Aorta (tissue), 5 donors: ENCODE results near the gene RAD51D. TPM values are rescaled to one million over a fixed set of nuclear protein-coding genes. Genes with fewer than 3 reads are reported as not detected.
A peak's percentile ranks its signal among the peaks of the same experiment; 100 is the strongest.

ENCODE experiments used
- ATAC-seq: fragments of 200-7000 bp; cut with Tn5 transposase; one replicate; pipeline ENCODE4 v1.9.1; 2022; ENCODE audit warnings: moderate library complexity; ENCODE audit not compliant: low FRiP score
- DNase-seq, 2 donors: peaks; one replicate each; pipeline ENCODE4 v3.0.0-alpha.2; 2020
- H3K27ac ChIP-seq, 2 donors: one replicate each; pipeline ENCODE4 v1.5.1; 2013; ENCODE audit warnings: low read length in 2 of 2, mild to moderate bottlenecking in 2 of 2, moderate library complexity in 2 of 2, control low read depth in 1 of 2, inconsistent platforms in 1 of 2, low read depth in 1 of 2
- H3K27me3 ChIP-seq, 2 donors: one replicate each; pipeline ENCODE4 v1.6.1; 2013; ENCODE audit warnings: control low read depth in 1 of 2, low read length in 1 of 2, mild to moderate bottlenecking in 1 of 2, moderate library complexity in 1 of 2; ENCODE audit not compliant: insufficient read depth in 2 of 2, control insufficient read depth in 1 of 2
- H3K36me3 ChIP-seq, 2 donors: one replicate each; pipeline ENCODE4 v1.6.1; 2013; ENCODE audit warnings: control low read depth in 1 of 2, low read length in 1 of 2, mild to moderate bottlenecking in 1 of 2; ENCODE audit not compliant: insufficient read depth in 2 of 2, control insufficient read depth in 1 of 2
- H3K4me1 ChIP-seq, 2 donors: one replicate each; pipeline ENCODE4 v1.6.1; 2013; ENCODE audit warnings: low read length in 2 of 2, control low read depth in 1 of 2, mild to moderate bottlenecking in 1 of 2, moderate library complexity in 1 of 2; ENCODE audit not compliant: insufficient read depth in 2 of 2, control insufficient read depth in 1 of 2
- H3K4me3 ChIP-seq, 2 donors: one replicate each; pipeline ENCODE4 v1.5.1; 2013; ENCODE audit warnings: low read length in 2 of 2, control low read depth in 1 of 2, mild to moderate bottlenecking in 1 of 2
- H3K9me3 ChIP-seq: one replicate; pipeline ENCODE4 v1.6.1; 2013; ENCODE audit warnings: mild to moderate bottlenecking, low read length; ENCODE audit not compliant: control insufficient read depth
- WGBS, 2 donors: extraction: QIAGEN DNeasy Blood & Tissue Kit; methylation state at CpG; one replicate each; pipeline ENCODE4 v1.1.7; 2013; 5-methylcytosine and 5-hydroxymethylcytosine counted together
- intact Hi-C, 2 donors: fragments of 100-400 bp; cut with DNase I; formaldehyde crosslinking; loops; one replicate each; pipeline versions ENCODE4 v1.14.2 to v1.15.0; 2022
- polyA plus RNA-seq, 2 donors: library from polyadenylated mRNA; stranded (reverse); fragments of 200-250 nt; gene quantifications; one replicate each; pipeline ENCODE4 v1.2.3, GENCODE V29; 2013
- total RNA-seq, 2 donors: library from RNA; stranded (reverse); fragmentation: NEBNext Ultra II Directional; extraction: Animal tissue kit (Norgen Biotek cat#: 25700); gene quantifications; one replicate each; pipeline ENCODE4 v1.2.1, GENCODE V29; 2021
- donor health status: healthy with polysubstance abuse.
- donor health status: Bipolar disorder and iron deficiency.
- donor health status: DM: no; HTN: no; CAD: no.
- donor health status: DM: no; HTN: no; CAD: no.
- donor health status: DM: yes; HTN: yes; CAD: no.

The RAD51D gene
- total and polyA plus RNA-seq, 4 donors, result 3.6 to 17.3 (median 12.5) TPM

- no peaks in the 10 kb centered on the region for H3K4me1 ChIP-seq
- 90% methylated on average over 5 of the region's 5 CpGs for WGBS, 2 donors
- no peaks in the 10 kb centered on the region for H3K27me3 ChIP-seq
- intact Hi-C loops, result no loop called here
- DNase-seq, result no peak
- H3K4me3 ChIP-seq, result no peak overlapping the region
- no peaks in the 10 kb centered on the region for H3K36me3 ChIP-seq
- no peak for ATAC-seq
- H3K27ac ChIP-seq, result no peak overlapping the region
- H3K9me3 ChIP-seq, result no peaks in the 10 kb centered on the region
These were observed 45.6 kb downstream of the RAD51D start for GRCh38 chr17:35073991-35074627.

- WGBS, 2 donors, result 93% methylated on average over 3 of the region's 3 CpGs
- DNase-seq, result no peak
- no peak overlapping the region for H3K4me3 ChIP-seq
- H3K27ac ChIP-seq, result no peak overlapping the region
- no peak for ATAC-seq
- no peaks in the 10 kb centered on the region for H3K36me3 ChIP-seq
- no peaks in the 10 kb centered on the region for H3K27me3 ChIP-seq
- no peaks in the 10 kb centered on the region for H3K9me3 ChIP-seq
- H3K4me1 ChIP-seq, result no peaks in the 10 kb centered on the region
- intact Hi-C loops, result no loop called here
These were observed 46.4 kb downstream of the RAD51D start for GRCh38 chr17:35073183-35073790.

- no peak overlapping the region for H3K4me3 ChIP-seq
- 80 to 87% methylated on average over 2 of the region's 2 CpGs for WGBS, 2 donors
- no peaks in the 10 kb centered on the region for H3K27me3 ChIP-seq
- no peaks in the 10 kb centered on the region for H3K9me3 ChIP-seq
- no peaks in the 10 kb centered on the region for H3K36me3 ChIP-seq
- DNase-seq (no peak), ATAC-seq (no peak)
- no peaks in the 10 kb centered on the region for H3K4me1 ChIP-seq
- intact Hi-C loops, result no loop called here
- H3K27ac ChIP-seq, result no peak overlapping the region
These were observed 50.3 kb downstream of the RAD51D start for GRCh38 chr17:35069311-35069710.

GRCh38 chr17:35068249-35068648 is 51.4 kb downstream of the RAD51D start:
- WGBS, 2 donors, result 90 to 95% methylated on average over 2 of the region's 2 CpGs
- no peak for DNase-seq
- Histone ChIP-seq H3K4me1 (no peaks in the 10 kb centered on the region), H3K9me3 (no peaks in the 10 kb centered on the region), H3K36me3 (no peaks in the 10 kb centered on the region), H3K4me3 (no peak overlapping the region), H3K27ac (no peak overlapping the region), H3K27me3 (no peaks in the 10 kb centered on the region)
- ATAC-seq, result no peak
- intact Hi-C loops, result no loop called here

GRCh38 chr17:35065880-35066279 is 53.8 kb downstream of the RAD51D start:
- H3K9me3 ChIP-seq, result no peaks in the 10 kb centered on the region
- 94% methylated on average over 4 of the region's 4 CpGs for WGBS, 2 donors
- no peaks in the 10 kb centered on the region for H3K27me3 ChIP-seq
- H3K36me3 ChIP-seq, result no peaks in the 10 kb centered on the region
- DNase-seq (no peak), ATAC-seq (no peak)
- H3K4me3 ChIP-seq, result no peak overlapping the region
- no peak overlapping the region for H3K27ac ChIP-seq
- intact Hi-C loops, result no loop called here
- H3K4me1 ChIP-seq, result no peaks in the 10 kb centered on the region

- Histone ChIP-seq H3K9me3 (no peaks in the 10 kb centered on the region), H3K36me3 (no peaks in the 10 kb centered on the region), H3K4me3 (no peak overlapping the region), H3K4me1 (no peaks in the 10 kb centered on the region), H3K27ac (peak overlapping the region in 1 of 2 donors; percentile 9), H3K27me3 (no peaks in the 10 kb centered on the region)
- intact Hi-C loops, result loop anchor here in 1 of 2 donors (5.0 kb wide), 1 partner anchor 42 kb away; no protein-coding TSS in a partner anchor
- ATAC-seq, result no peak
- no peak for DNase-seq
- WGBS, 2 donors, result 88 to 93% methylated on average over 3 of the region's 3 CpGs
These were observed 55.0 kb downstream of the RAD51D start for GRCh38 chr17:35064516-35065215.

- peak; percentile 87 to 93 for DNase-seq
- peak within 1 kb of the TSS; percentile 9 to 50 for H3K27ac ChIP-seq
- intact Hi-C loops, result loop anchor here in 1 of 2 donors (5.0 kb wide), 1 partner anchor 41 kb away; no protein-coding TSS in a partner anchor
- ATAC-seq, result peak; percentile 97
- no peaks in the 10 kb centered on the region for H3K9me3 ChIP-seq
- H3K4me1 ChIP-seq, result no peaks in the 10 kb centered on the region
- 16 to 23% methylated on average over 6 of the region's 6 CpGs for WGBS, 2 donors
- H3K27me3 ChIP-seq, result no peaks in the 10 kb centered on the region
- H3K36me3 ChIP-seq, result no peaks in the 10 kb centered on the region
- no peak within 1 kb of the TSS for H3K4me3 ChIP-seq
These were observed 56.0 kb downstream of the RAD51D start, which contains the start of gene RFFL for GRCh38 chr17:35063514-35064223. Gene RFFL, minus strand, starts transcription at chr17:35063707. Its CDS starts 37,154 bp downstream, at chr17:35026553.

GRCh38 chr17:35062308-35062707 is 57.4 kb downstream of the RAD51D start:
- intact Hi-C loops, result loop anchor here in 1 of 2 donors (5.0 kb wide), 1 partner anchor 40 kb away; no protein-coding TSS in a partner anchor
- DNase-seq, result no peak

More at GRCh38 chr17:35062308-35062707, 57.4 kb downstream of the RAD51D start:
- no peaks in the 10 kb centered on the region for H3K9me3 ChIP-seq
- H3K27me3 ChIP-seq, result no peaks in the 10 kb centered on the region
- 92 to 96% methylated on average over 3 of the region's 3 CpGs for WGBS, 2 donors
- H3K4me1 ChIP-seq, result no peaks in the 10 kb centered on the region
- no peak for ATAC-seq
- H3K4me3 ChIP-seq, result no peak overlapping the region
- H3K27ac ChIP-seq, result no peak overlapping the region
- H3K36me3 ChIP-seq, result no peaks in the 10 kb centered on the region
